GM12801 (cell line): ENCODE results near the gene TRERF1.

ENCODE experiments used
- TF ChIP-seq, protein P1 (sequence below): IDR thresholded peaks from one replicate; pipeline ENCODE4 v1.5.1; 2011; ENCODE audit warnings: control low read depth; ENCODE audit not compliant: insufficient read length; ENCODE audit errors: extremely low read depth

Gene TRERF1

GRCh38 chr6:42471142-42471541 is 19.4 kb upstream of the TRERF1 start:
- TF ChIP-seq, protein P1, sequence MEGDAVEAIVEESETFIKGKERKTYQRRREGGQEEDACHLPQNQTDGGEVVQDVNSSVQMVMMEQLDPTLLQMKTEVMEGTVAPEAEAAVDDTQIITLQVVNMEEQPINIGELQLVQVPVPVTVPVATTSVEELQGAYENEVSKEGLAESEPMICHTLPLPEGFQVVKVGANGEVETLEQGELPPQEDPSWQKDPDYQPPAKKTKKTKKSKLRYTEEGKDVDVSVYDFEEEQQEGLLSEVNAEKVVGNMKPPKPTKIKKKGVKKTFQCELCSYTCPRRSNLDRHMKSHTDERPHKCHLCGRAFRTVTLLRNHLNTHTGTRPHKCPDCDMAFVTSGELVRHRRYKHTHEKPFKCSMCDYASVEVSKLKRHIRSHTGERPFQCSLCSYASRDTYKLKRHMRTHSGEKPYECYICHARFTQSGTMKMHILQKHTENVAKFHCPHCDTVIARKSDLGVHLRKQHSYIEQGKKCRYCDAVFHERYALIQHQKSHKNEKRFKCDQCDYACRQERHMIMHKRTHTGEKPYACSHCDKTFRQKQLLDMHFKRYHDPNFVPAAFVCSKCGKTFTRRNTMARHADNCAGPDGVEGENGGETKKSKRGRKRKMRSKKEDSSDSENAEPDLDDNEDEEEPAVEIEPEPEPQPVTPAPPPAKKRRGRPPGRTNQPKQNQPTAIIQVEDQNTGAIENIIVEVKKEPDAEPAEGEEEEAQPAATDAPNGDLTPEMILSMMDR: no peak

DNA sequence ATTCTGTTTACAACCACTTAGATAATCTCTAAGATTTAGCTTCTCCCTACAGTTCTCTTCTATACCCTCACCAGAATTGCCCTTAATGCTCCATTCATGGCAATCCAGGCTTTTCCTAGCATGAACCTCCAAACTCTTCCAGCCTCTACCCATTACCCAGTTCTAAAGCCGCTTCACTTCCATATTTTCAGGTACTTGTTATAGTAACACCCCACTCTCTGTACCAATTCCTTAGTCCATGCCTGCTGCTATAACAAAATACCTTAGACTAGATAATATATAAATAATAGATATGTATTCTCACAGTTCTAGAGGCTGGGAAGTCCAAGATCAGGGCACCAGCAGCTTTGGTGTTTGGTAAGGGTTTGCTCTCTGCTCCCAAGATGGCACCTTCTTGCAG is 16.5 kb upstream of the TRERF1 start:
- TF ChIP-seq, protein P1: no peak

GRCh38 chr6:42467651-42468050 is 15.9 kb upstream of the TRERF1 start:
- TF ChIP-seq, protein P1: no peak

DNA sequence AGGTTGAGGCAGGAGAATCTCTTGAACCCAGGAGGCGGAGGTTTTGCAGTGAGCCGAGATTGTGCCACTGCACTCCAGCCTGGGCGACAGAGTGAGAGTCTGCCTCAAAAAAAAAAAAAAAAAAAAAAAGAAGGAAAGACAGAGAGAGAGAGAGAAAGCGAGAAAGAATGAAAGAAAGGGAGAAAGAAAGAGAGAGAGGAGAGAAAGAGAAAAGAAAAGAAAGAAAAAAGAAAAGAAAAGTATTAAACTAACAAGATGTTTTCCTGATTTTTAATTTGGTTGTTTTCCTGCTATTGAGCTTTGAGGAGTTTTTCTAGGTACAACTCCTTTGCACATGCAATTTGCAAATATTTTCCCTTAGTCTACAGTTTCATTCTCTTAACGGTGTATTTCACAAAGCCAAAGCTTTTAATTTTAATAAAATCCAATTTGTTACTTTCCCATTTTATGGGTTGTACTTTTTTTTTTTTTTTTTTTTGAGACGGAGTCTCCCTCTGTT is 10.8 kb upstream of the TRERF1 start:
- TF ChIP-seq, protein P1: no peak

DNA sequence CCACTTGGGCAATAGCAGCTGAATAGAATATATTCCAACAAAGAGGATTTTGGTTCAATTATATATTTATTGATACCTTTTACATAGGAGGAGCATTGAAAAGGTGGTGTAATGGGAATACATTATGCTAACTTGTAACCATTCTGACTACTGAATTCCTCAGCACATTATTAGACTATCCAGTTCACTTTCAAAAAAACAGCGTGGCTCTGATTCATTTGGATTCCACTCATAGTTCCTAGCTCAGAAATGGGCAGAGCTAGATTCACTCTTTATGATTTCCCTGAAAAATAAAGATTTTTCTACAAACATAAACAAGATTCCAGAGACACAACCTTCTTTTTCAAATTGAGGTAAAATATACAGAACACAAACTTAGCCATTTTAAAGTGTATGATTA is 9.2 kb upstream of the TRERF1 start:
- TF ChIP-seq, protein P1: no peak

GRCh38 chr6:42459888-42460287 is 8.2 kb upstream of the TRERF1 start:
- TF ChIP-seq, protein P1: no peak

DNA sequence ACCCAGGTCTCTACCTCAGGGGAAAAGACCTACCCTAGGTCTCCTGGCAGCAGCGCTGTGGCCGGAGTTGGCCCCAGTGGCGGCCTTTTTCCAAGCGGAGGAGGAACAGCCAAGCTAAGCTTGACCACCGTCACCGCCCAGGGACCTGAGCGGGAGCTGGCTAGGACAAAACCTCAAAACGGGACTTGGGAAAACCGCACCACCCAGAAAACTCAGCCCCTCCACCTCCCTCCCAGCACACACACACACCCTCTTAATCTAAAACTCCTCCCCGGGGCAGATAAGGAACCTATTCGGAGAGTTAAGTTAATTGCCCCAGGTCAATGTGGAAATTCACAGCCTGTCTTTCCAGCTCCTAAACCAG is 2.7 kb upstream of the TRERF1 start:
- TF ChIP-seq, protein P1: no peak
